Endothelial cell of umbilical vein (primary cell): Measurements from ENCODE around the gene EFNA5. TPM values are rescaled to one million over a fixed set of nuclear protein-coding genes. Genes with fewer than 3 reads are reported as not detected.

Experiments
- BruUV-seq: library from RNA; stranded (reverse); fragments of 400-500 nt; replicated peaks from 2 replicates; lab custom pipeline; 2021; lab: Mats Ljungman, UMichigan
- CTCF ChIA-PET: fragments of 300-600, 350-600 bp; sonication (Branson Sonifier 250); formaldehyde crosslinking; loops from one replicate; lab custom pipeline; 2021; ENCODE audit warnings: antibody characterized with exemption, inconsistent platforms; lab: Charles Lee
- POLR2A ChIA-PET: fragments of 300-600, 350-600 bp; sonication (Branson Sonifier 250); formaldehyde crosslinking; loops from one replicate; lab custom pipeline; 2021; ENCODE audit warnings: antibody characterized with exemption, inconsistent platforms; lab: Charles Lee
- DNase-seq: peaks from one replicate; pipeline ENCODE4 v3.0.0-alpha.2; 2011; ENCODE audit warnings: low read depth, low spot score
- FAIRE-seq: peaks from 2 replicates; lab custom pipeline; 2011; peaks lifted over from hg19 to GRCh38; lab: Jason Lieb, UNC
- H2AFZ ChIP-seq: 2 replicates; pipeline ENCODE4 v1.6.0; 2012; ENCODE audit warnings: low read depth, low read length, control low read depth, inconsistent platforms
- H3K27ac ChIP-seq: 2 replicates; pipeline ENCODE4 v1.5.1; 2011; ENCODE audit warnings: low read depth, mild to moderate bottlenecking, control low read depth, low read length, moderate library complexity; ENCODE audit not compliant: insufficient read depth
- H3K27me3 ChIP-seq, 2 experiments: 2 replicates each; pipeline versions ENCODE4 v1.6.0 to v1.6.1; 2011; ENCODE audit warnings: low read length in 2 of 2, mixed read lengths in 1 of 2; ENCODE audit not compliant: control insufficient read depth in 2 of 2, insufficient read depth in 2 of 2
- H3K36me3 ChIP-seq, 2 experiments: 2 replicates in 1 of 2; 3 replicates in 1 of 2; pipeline ENCODE4 v1.5.1; 2011; ENCODE audit warnings: low read length in 2 of 2, mild to moderate bottlenecking in 1 of 2, moderate library complexity in 1 of 2; ENCODE audit not compliant: control insufficient read depth in 2 of 2, insufficient read depth in 2 of 2; ENCODE audit errors: extremely low read depth in 1 of 2
- H3K4me1 ChIP-seq: 3 replicates; pipeline ENCODE4 v1.5.1; 2011; ENCODE audit warnings: mild to moderate bottlenecking, low read length; ENCODE audit not compliant: control insufficient read depth, insufficient read depth; ENCODE audit errors: extremely low read depth
- H3K4me2 ChIP-seq: 2 replicates; pipeline ENCODE4 v1.6.1; 2011; ENCODE audit warnings: low read length, control low read depth, mixed read lengths; ENCODE audit not compliant: insufficient read depth
- H3K4me3 ChIP-seq, 3 experiments: fragments of 200-600 bp in 1 of 3; sonication (generic), shearing (Covaris generic) in 1 of 3; replicated peaks in 1 of 3; 2 replicates each; pipeline ENCODE4 v1.5.1; 2011 to 2016; ENCODE audit warnings: control low read depth in 3 of 3, low read length in 3 of 3, mild to moderate bottlenecking in 2 of 3, inconsistent platforms in 1 of 3, low read depth in 1 of 3, moderate library complexity in 1 of 3; ENCODE audit not compliant: insufficient read depth in 1 of 3
- H3K79me2 ChIP-seq: 2 replicates; pipeline ENCODE4 v1.6.0; 2012; ENCODE audit warnings: low read length, inconsistent platforms; ENCODE audit not compliant: control insufficient read depth, insufficient read depth
- H3K9ac ChIP-seq: replicated peaks from 2 replicates; pipeline ENCODE3; 2011; ENCODE audit warnings: low read length, control low read depth; ENCODE audit not compliant: insufficient read depth; ENCODE audit errors: extremely low read depth
- H3K9me1 ChIP-seq: replicated peaks from 3 replicates; pipeline ENCODE4 v1.6.0; 2011; ENCODE audit warnings: mild to moderate bottlenecking, low read length; ENCODE audit not compliant: control insufficient read depth, insufficient read depth; ENCODE audit errors: extremely low read depth
- H3K9me3 ChIP-seq: replicated peaks from 2 replicates; pipeline ENCODE4 v1.5.1; 2012; ENCODE audit warnings: low read length, inconsistent platforms; ENCODE audit not compliant: control insufficient read depth, insufficient read depth
- H4K20me1 ChIP-seq: replicated peaks from 2 replicates; pipeline ENCODE3; 2011; ENCODE audit warnings: mild to moderate bottlenecking, low read length; ENCODE audit not compliant: control insufficient read depth, insufficient read depth; ENCODE audit errors: extremely low read depth
- CTCF ChIP-seq, 2 donors: IDR thresholded peaks; 1 replicate in 1 of 2; 2 replicates in 1 of 2; pipeline ENCODE4 v1.5.1; 2011; ENCODE audit warnings: low read length in 2 of 2, mild to moderate bottlenecking in 2 of 2, moderate library complexity in 2 of 2, control low read depth in 1 of 2, inconsistent platforms in 1 of 2, low read depth in 1 of 2; ENCODE audit not compliant: insufficient read depth in 1 of 2; ENCODE audit errors: extremely low read depth in 1 of 2
- EZH2 ChIP-seq: IDR thresholded peaks from 2 replicates; pipeline ENCODE4 v1.6.1; 2012; ENCODE audit warnings: borderline replicate concordance, low read depth, mild to moderate bottlenecking, moderate library complexity, low read length, inconsistent platforms; ENCODE audit not compliant: severe bottlenecking
- FOS ChIP-seq: IDR thresholded peaks from 2 replicates; pipeline ENCODE4 v1.6.1; 2011; ENCODE audit warnings: mild to moderate bottlenecking, low read length, moderate library complexity, borderline replicate concordance; ENCODE audit not compliant: insufficient read depth
- GATA2 ChIP-seq: IDR thresholded peaks from 2 replicates; pipeline ENCODE4 v1.7.0; 2011; ENCODE audit warnings: low read depth, mild to moderate bottlenecking, moderate library complexity, mixed read lengths, low read length; ENCODE audit not compliant: insufficient read length, insufficient read depth
- JUN ChIP-seq: IDR thresholded peaks from 2 replicates; pipeline ENCODE4 v1.6.1; 2011; ENCODE audit warnings: borderline replicate concordance, low read depth; ENCODE audit not compliant: insufficient read length, insufficient read depth
- MAX ChIP-seq: IDR thresholded peaks from 2 replicates; pipeline ENCODE4 v1.6.1; 2011; ENCODE audit not compliant: insufficient read depth, insufficient read length
- MYC ChIP-seq: IDR thresholded peaks from one replicate; pipeline ENCODE4 v1.6.1; 2011; ENCODE audit warnings: mild to moderate bottlenecking, low read depth, low read length
- POLR2A ChIP-seq: IDR thresholded peaks from 2 replicates; pipeline ENCODE4 v1.6.1; 2012; ENCODE audit warnings: low read depth, mild to moderate bottlenecking, control low read depth, low read length
- POLR2AphosphoS5 ChIP-seq: IDR thresholded peaks from 2 replicates; pipeline ENCODE4 v1.6.1; 2012; ENCODE audit warnings: low read depth, mild to moderate bottlenecking, control low read depth, low read length, moderate library complexity; ENCODE audit not compliant: insufficient read depth
- dilution Hi-C: fragments of 300-500 bp; cut with MboI; formaldehyde crosslinking; loops from one replicate; pipeline ENCODE4 v1.15.0; 2019; ENCODE audit warnings: low sequenced_read_pairs; ENCODE audit not compliant: extremely low pct_ligation_motif_present
- intact Hi-C: fragments of 100-400 bp; cut with micrococcal nuclease; formaldehyde crosslinking; loops from one replicate; pipeline ENCODE4 v1.10.0; 2022
- polyA plus RNA-seq, 4 experiments: library from polyadenylated mRNA; depleted of rRNA in 3 of 4; stranded (reverse) in 3 of 4; unstranded in 1 of 4; fragments of >200 nt; gene quantifications; 2 replicates each; pipeline versions ENCODE4 v1.2.1 to v1.2.3, GENCODE V29; 2011 to 2012; ENCODE audit warnings: missing spikeins in 1 of 4
- total RNA-seq: library from RNA; stranded (reverse); gene quantifications from 2 replicates; pipeline ENCODE4 v1.2.3, GENCODE V29; 2021

Gene EFNA5
- total and polyA plus RNA-seq, 2 donors (not counting 3 experiments of a cell fraction or from before 2014, with no cell fraction given) = 13.6 to 22.1 TPM

GRCh38 chr5:107505763-107506534, 164.8 kb downstream of the EFNA5 start:
- no peak for DNase-seq
- Histone ChIP-seq H3K4me1 (peaks cover 14% of the 10 kb centered on the region), H3K27ac (no peak overlapping the region), H3K9me1 (no peaks in the 10 kb centered on the region), H3K79me2 (peaks cover 6% of the 10 kb centered on the region), H3K4me2 (no peak overlapping the region), H3K9ac (no peak overlapping the region), H3K27me3 (no peaks in the 10 kb centered on the region), H3K9me3 (no peaks in the 10 kb centered on the region), H3K36me3 (no peaks in the 10 kb centered on the region), H2AFZ (no peak overlapping the region), H4K20me1 (no peaks in the 10 kb centered on the region), H3K4me3 (no peak overlapping the region)
- FAIRE-seq = no peak
- intact Hi-C loops (no loop called here), dilution Hi-C loops (no loop called here)
- BruUV-seq = no TSS peak
- ChIA-PET POLR2A (no interaction called here), CTCF (interaction anchor here (1.2 to 1.4 kb wide), 2 partner anchors 10 to 117 kb away, joined by 3 to 4 read pairs; no protein-coding TSS in a partner anchor)
- TF ChIP-seq MYC (no peak), GATA2 (no peak), MAX (no peak), CTCF (IDR thresholded peaks at IDR 0.05; ENCODE audit: extremely low read depth in 1 of 2, insufficient read depth in 1 of 2, low read depth in 1 of 2, low read length in 2 of 2) (no peak), EZH2 (no peak), JUN (no peak), POLR2A (no peak), POLR2AphosphoS5 (no peak), FOS (no peak)
